Left cardiac atrium (tissue), 4 donors: Measurements from ENCODE around the gene TMEM156. TPM values are rescaled to one million over a fixed set of nuclear protein-coding genes. Genes with fewer than 3 reads are reported as not detected.

Source experiments
- ATAC-seq, 2 donors: fragments of 200-7000 bp; cut with Tn5 transposase; one replicate each; pipeline ENCODE4 v1.9.1; 2020; ENCODE audit warnings: mild to moderate bottlenecking in 2 of 2, moderate library complexity in 2 of 2
- DNase-seq: peaks from one replicate; pipeline ENCODE4 v3.0.0-alpha.2; 2020
- intact Hi-C, 2 donors: fragments of 100-400 bp; cut with DNase I; formaldehyde crosslinking; loops; one replicate each; pipeline versions ENCODE4 v1.14.1 to v1.15.1; 2022 to 2023
- long read RNA-seq: library from polyadenylated mRNA; unstranded; transcript quantifications from one replicate; pipeline ENCODE4 v2.0.0, GENCODE V29; 2021
- total RNA-seq, 2 donors: library from RNA; stranded (reverse); fragmentation: NEBNext Ultra II Directional; extraction: Animal tissue kit (Norgen Biotek cat#: 25700); gene quantifications; one replicate each; pipeline ENCODE4 v1.2.1, GENCODE V29; 2021
- donor health status: DM: no; HTN: yes; CAD: no.
- donor health status: DM: no; HTN: yes; CAD: no; lungs with severe emphysema.
- donor health status: DM: yes; HTN: yes; CAD: no.
- donor health status: Dilated cardiomyopathy.

The TMEM156 gene, protein sequence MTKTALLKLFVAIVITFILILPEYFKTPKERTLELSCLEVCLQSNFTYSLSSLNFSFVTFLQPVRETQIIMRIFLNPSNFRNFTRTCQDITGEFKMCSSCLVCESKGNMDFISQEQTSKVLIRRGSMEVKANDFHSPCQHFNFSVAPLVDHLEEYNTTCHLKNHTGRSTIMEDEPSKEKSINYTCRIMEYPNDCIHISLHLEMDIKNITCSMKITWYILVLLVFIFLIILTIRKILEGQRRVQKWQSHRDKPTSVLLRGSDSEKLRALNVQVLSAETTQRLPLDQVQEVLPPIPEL
- total RNA-seq: under 1 TPM in 1 of 2 donors, not detected in 1; 0.47 TPM
- long read RNA-seq: 0 reads

DNA sequence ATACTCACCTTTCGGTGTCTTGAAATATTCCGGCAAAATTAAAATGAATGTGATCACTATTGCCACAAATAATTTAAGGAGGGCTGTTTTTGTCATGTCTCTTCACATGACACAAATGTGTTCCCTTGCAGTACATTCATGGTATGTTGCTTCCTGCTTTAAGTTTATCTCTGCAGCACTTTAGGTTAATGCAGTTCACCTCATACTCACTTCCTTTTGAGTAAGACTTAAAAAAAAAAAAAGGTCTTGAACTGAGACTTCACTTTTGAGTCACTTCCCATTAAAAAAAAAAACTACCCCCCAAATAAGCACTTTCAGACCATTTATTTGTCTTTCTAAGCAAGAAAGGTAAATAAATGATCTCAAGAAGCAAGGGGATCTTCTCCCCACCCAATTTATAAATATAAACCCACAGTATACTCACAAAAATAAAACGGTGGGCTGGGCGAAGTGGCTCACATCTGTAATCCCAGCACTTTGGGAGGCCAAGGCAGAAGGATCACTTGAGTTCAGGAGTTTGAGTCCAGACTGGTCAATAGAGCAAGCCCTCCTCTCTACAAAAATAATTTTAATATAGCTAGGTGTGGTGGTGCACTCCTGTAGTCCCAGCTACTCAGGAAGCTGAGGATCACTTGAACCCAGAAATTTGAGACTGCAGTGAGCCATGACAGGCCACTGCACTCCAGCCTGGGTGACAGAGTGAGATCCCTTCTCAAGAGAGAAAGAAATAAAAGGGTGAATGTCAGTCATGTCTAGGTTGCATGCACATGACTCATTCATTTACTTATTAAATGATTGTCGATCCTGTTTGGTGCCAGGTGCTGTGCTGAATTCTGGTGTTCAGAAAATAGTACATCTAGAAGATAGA is at the start of gene TMEM156:
TMEM156 (minus strand) TSS at position 192 of the 868 bp plus-strand sequence; CDS start at position 96, 96 bp downstream.
- intact Hi-C loops: no loop called here
- DNase-seq (no peak), ATAC-seq (peak in 1 of 2 donors; percentile 67)

DNA sequence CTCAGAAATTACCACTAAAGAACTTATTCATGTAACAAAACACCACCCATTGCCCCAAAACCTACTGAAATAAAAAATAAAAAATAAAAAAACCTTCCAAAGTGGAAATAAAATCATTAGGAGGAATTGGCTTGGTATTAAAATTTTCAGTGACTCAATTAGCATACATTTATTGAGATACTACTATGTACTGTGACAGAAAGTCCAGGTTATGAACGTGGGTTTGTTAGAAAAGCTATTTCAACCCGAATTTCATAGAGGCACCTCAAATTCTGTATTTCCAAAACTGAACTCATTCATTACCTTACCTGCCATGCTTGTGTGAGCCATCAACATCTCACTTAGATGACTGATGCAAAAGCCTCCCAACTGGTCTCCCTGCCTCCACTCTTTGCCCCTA is 46.6 kb upstream of the TMEM156 start:
- DNase-seq (no peak), ATAC-seq (no peak)
- intact Hi-C loops: no loop called here

DNA sequence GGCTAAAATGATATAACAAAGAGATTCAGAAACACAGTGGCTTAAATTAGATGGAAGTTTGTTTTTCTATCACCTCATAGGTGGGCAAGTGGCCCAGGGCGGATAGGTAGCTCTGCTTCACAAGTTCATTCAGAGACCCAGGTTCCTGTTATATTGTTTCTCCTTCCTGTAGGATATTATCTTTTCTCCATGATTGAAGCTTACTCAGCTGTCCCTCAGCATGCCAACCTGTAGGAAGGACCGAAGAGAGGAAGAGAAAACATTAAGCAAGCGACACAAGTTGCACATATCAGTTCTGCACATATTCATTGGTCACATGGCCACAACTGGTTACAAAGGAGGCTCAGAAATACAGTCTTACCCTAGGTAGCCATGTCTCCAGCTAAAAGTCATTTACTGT is 36.7 kb upstream of the TMEM156 start:
- intact Hi-C loops: no loop called here
- ATAC-seq: no peak
- no peak for DNase-seq

DNA sequence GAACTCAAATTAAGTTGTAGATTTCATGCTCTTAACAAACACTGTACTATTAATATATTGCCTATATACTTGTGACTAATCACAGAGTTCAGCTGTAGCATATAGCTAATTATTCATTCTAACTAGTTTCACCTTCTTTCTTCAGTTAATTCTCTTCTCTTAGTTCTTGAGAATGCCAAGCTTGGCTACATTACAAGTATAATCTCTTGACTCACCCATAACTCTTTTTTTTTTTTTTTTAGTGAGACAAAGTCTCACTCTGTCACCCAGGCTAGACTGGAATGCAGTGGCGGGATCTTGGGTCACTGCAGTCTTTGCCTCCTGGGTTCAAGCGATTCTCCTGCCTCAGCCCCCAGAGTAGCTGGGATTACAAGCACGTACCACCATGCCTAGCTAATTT is 35.2 kb upstream of the TMEM156 start:
- intact Hi-C loops: no loop called here
- no peak for ATAC-seq

DNA sequence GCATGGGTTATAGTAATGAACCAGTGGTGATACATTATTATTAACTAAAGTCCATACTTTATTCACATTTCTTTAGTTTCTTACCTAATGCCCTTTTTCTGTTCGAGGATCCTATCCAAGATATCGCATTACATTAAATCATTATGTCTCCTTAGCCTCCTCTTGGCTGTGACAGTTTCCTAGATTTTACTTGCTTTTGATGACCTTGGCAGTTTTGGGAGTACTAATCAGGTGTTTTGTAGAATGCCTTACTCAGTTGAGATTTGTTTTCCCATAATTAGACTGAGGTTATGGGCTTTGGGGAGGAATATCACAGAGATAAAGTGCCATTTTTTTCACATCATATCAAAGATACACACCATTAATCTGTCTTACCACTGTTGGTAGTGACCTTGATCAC is 34.8 kb upstream of the TMEM156 start:
- DNase-seq (no peak), ATAC-seq (no peak)
- intact Hi-C loops: no loop called here

More for the DNA sequence above, 35.2 kb upstream of the TMEM156 start:
- no peak for DNase-seq

DNA sequence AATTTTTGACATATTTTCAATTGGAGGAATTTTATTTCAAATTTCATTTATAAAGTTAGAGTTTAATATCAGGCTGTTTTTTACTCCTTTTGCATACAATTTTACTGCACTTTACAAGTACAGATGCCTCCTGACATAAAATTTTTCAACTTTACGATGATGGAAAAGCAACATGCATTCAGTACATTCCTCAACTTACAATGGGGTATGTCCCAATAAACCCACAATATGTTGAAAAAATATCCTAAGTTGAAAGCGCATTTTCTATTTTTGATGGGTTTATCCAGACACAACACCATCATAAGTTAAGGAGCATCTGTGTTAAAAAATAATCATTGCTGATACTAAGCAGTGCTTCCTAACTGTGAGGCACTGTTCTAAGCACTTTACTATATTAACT is 34.2 kb upstream of the TMEM156 start:
- no peak for ATAC-seq
- intact Hi-C loops: no loop called here
- DNase-seq: no peak

DNA sequence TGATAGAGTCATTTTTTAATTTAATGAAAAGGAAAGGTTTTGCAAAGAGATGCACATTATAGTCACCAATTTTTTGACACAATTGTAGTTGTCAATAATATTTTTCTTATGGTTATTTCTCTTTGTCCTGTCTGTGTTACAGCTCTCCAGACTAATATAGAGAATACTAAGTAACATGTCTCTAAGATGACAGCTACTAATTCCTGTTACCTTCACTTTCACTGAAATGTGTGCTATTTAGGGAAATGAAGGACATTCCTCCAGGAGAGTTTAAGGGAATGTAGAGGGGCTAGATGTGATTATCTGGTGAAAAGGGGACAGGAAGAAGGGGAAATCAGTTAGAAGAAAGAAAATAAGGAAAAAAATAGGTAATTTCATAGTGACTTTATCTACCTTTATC is 31.2 kb upstream of the TMEM156 start:
- ATAC-seq (no peak), DNase-seq (no peak)
- intact Hi-C loops: no loop called here

DNA sequence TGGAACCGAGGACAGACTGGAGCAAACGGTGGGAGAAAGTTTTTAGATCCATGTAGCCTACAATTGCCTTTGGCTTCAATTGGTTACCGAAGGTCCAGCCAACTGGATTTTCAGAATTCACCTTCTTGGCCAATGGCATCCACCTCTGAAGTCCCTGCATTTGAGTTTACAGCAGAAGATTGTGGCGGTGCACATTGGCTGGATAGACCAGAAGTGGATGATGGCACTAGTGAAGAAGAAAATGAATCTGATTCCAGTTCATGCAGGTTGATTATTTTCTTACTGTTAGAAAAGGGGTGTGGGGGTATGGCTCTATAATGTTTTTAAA is 30.5 kb upstream of the TMEM156 start:
- no peak for DNase-seq
- intact Hi-C loops: no loop called here
- ATAC-seq: no peak

DNA sequence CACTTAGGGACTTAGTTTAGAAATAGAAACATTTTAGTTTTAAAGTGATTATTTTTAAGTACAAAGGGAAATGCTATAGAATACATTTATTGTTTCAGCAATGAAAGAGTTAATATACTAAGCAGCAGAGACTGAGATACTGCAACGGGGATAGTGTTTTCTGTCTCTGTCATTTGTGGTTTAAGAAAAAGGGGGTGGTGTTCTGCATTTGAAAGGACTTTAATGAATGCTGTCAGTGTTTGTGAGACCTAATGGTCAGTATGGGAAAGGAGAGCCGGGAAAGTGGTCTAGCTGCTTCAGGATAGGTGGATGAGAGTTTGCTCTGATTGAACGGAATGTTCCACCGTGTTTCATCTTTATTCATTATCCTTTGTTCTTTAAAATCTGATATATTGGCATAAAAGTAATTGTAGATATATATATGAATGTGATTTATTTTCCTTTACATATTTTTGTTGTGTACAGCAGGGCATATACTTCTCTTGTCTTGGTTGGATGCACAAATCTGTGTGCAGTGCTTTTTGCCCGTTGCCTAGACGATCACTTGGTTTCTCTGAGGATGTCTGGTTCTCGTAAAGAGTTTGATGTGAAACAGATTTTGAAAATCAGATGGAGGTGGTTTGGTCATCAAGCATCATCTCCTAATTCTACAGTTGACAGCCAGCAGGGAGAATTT is 30.0 kb upstream of the TMEM156 start, which contains the start of gene KLHL5:
KLHL5 (plus strand) TSS at position 139 of the 676 bp plus-strand sequence; CDS start at position 560, 421 bp downstream.
- no peak for ATAC-seq
- intact Hi-C loops: no loop called here
- DNase-seq: no peak

DNA sequence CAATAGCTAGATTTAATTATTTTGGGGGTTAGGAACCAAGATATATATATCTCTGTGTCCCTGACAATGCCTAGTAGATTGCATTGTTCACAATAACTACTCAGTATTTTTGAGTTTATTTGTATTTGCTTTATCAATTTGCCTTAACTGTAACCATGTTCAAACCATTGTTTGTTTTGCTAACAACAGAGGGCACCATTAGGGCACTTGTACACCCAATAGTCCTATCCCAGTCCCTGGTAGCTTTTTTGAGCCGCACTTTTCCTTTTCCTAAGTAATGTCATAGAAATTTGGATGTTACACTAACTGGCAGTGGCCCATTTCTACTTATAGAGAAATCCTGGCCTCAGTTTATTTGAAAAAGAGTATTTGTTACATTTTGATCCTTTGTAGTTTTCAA is 29.2 kb upstream of the TMEM156 start:
- no peak for ATAC-seq
- no peak for DNase-seq
- intact Hi-C loops: no loop called here

DNA sequence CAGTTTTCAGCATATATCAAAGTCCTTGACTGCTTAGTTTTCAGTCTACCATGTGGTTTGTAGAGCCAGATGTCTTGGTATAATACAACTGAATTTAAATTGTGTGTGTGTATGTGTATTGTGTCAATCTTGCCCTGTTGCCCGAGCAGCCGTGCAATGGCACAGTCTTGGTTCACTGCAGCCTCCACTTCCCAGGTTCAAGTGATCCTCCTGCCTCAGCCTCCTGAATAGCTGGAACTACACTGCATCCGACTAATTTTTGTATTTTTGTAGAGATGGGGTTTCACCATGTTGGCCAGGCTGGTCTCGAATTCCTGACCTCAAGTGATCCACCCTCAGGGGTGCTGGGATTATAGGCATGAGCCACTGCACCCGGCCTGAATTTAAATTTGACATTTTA is 23.8 kb upstream of the TMEM156 start:
- ATAC-seq (no peak), DNase-seq (no peak)
- intact Hi-C loops: no loop called here

DNA sequence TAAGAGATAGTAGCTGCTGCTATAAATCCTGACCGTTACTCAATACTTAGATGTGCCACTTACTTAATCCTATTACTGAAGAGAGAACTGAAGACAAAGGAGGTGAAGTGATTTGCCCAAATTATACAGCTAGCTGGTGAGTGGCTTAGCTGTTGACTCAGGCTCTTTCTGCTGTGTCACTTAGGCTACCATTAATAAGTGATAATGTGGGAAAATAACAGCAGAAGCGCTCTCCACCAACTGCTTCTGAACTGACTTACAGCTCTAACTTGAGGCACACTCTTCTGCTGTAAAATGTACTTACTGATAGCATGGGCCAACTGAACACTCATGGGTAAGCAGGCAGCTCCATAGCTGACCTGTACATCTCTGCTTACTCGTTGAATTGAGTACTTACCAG is 22.3 kb upstream of the TMEM156 start:
- intact Hi-C loops: no loop called here
- ATAC-seq (no peak), DNase-seq (no peak)

DNA sequence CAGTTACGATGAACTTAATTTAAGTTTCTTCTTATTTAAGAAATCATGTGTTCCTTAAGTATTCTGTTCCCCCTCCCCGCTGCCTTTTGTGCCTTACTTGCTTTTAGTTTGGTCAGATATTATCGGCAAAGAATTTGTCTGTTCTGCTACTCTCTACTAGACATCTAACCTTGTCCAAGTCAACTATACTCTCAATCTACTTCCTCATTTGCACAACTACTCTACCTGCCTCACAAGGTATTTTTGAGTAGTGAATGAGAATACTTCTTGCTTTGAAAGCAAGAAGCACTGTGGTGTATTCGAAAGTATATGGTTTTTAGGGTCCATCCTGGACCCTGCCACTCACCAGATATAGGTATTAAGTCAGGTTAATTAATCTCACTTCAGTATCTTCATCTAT is 21.8 kb upstream of the TMEM156 start:
- DNase-seq (no peak), ATAC-seq (no peak)
- intact Hi-C loops: no loop called here

DNA sequence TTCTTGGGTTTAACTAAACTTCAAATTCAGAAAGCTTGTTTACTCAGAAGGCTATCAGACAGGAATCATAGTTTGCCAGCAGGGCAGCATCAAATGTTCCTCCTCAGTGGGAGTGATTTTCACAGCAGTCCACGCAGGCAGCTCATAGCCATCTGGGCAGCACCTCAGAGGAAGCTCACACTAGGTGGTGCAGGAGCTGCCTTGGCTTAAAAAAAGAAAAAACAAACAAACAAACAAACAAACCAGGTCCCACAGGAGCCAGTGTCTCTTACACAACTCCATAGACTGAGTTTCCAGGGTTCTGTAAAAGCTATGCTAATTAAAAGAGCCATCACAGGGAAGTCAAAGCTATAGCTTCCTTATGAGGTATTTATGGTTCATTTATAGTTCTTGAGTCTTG is 19.3 kb upstream of the TMEM156 start:
- DNase-seq (no peak), ATAC-seq (no peak)
- intact Hi-C loops: no loop called here

DNA sequence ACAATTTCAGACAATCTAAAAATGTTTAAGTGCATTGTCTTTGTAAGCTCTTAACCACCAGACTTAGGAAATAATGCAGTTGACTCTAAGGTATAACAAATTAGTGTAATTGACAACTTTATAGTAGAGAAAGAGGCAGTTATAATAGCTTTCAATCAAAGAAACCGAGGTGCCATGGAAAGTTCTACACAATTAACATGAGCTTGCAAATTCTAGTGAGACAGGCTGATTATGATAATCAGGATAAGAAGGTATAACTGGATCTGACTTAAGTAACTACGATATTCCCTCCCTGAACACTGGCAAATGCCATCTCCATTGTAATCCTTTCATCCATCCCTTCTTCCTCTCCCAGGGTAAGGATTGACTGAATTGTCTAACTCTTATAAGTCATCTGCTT is 18.4 kb upstream of the TMEM156 start:
- intact Hi-C loops: no loop called here
- ATAC-seq (no peak), DNase-seq (no peak)

DNA sequence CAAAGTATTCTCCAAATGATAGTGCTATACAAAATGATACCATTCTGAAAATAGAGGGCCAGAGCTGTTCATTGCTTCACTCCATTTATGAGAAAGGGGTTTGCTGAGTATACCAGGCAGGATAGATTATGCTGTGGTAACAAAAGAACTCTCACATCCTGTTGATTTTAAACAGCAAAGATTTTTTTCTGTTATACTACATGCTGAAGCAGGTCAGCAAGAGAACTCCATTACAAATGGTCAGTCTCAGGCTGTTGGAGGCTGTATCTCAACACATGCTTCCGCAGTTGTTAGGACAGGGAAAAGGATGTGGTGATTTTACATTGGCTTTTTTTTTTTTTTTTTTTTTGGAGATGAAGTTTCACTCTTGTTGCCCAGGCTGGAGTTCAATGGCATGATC is 16.1 kb upstream of the TMEM156 start:
- no peak for ATAC-seq
- intact Hi-C loops: no loop called here
- DNase-seq: no peak

DNA sequence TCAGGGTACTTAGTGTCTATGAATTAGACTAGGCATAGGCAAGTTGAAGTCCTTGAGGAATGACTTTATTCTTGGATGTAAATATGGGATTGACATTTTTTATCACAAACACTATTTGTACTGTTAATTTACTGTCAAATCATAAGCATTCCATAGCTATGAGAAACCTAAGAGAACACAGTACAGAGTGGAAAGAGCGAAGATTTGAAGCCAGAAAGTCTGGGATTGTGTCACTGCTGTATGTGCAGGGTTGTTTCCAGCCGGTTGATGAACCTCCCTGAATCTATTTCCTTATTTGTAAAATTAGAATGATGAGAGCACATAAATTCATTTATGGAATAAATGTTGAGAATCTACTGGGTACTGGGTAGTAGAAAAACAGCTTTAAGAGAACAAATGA is 15.5 kb upstream of the TMEM156 start:
- ATAC-seq (no peak), DNase-seq (no peak)
- intact Hi-C loops: no loop called here

DNA sequence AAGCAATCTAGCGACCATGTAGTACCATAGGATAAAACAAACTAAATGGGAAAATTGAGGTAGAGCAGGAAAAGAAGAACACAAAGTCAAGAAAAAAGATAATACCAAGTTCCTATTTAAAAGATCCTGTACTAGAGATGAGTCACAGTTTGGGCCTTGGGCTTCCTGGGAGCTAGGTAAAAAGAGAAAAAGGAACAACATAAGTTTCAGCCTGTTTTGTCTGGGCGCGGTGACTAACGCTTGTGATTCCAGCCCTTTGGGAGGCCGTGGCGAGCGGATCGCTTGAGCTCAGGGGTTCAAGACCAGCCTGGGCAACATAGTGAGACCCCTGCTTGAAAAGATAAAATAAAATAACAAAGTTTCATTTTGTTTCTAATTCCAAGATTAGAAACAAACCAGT is 14.0 kb upstream of the TMEM156 start:
- intact Hi-C loops: no loop called here

DNA sequence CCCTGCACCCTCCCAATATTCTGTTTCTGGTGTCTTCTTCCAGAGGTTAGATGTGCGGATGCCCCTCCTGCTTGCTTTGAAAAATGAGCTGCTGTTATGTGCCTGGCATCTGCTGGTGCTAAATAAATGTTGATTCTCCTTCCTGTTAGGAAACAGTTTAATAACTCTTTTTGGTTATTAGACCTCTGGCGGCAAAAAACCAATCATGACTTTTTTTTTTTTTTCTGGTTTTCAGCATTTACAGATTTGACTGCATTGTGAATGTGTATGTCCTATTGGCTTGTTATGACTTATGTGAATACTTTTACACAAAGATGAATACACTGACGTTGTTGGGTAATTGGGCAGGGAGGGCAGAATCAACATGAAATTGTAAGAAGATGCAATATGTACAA is 13.6 kb upstream of the TMEM156 start:
- intact Hi-C loops: no loop called here
- DNase-seq (no peak), ATAC-seq (no peak)

More for the DNA sequence above, 14.0 kb upstream of the TMEM156 start:
- ATAC-seq: no peak
- DNase-seq: no peak
